ENCODE results near the gene S100A6.

GRCh38 chr1:153536012-153536670 is 350 bp upstream of the S100A6 start:
- TF ChIP-seq POLR2A (IDR thresholded peaks at IDR 0.05), result peak in 1 of 2 donors; percentile 46
- TF ChIP-seq, protein P1, sequence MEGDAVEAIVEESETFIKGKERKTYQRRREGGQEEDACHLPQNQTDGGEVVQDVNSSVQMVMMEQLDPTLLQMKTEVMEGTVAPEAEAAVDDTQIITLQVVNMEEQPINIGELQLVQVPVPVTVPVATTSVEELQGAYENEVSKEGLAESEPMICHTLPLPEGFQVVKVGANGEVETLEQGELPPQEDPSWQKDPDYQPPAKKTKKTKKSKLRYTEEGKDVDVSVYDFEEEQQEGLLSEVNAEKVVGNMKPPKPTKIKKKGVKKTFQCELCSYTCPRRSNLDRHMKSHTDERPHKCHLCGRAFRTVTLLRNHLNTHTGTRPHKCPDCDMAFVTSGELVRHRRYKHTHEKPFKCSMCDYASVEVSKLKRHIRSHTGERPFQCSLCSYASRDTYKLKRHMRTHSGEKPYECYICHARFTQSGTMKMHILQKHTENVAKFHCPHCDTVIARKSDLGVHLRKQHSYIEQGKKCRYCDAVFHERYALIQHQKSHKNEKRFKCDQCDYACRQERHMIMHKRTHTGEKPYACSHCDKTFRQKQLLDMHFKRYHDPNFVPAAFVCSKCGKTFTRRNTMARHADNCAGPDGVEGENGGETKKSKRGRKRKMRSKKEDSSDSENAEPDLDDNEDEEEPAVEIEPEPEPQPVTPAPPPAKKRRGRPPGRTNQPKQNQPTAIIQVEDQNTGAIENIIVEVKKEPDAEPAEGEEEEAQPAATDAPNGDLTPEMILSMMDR (IDR thresholded peaks at IDR 0.05), result no peak

Measured in heart left ventricle (tissue), 13 donors.